Suprapubic skin (tissue), 4 donors: ENCODE data around the gene TRIM66. TPM values are rescaled to one million over a fixed set of nuclear protein-coding genes. Genes with fewer than 3 reads are reported as not detected.

ENCODE experiments used
- DNase-seq, 2 donors: peaks; one replicate each; pipeline ENCODE4 v3.0.0-alpha.2; 2019; ENCODE audit warnings: low spot score in 2 of 2
- H3K27ac ChIP-seq: fragments of 200-600 bp; sonication (generic); one replicate; pipeline ENCODE4 v1.5.1; 2019
- H3K27me3 ChIP-seq: fragments of 200-600 bp; sonication (generic); one replicate; pipeline ENCODE4 v1.5.1; 2019
- H3K36me3 ChIP-seq: fragments of 200-600 bp; sonication (generic); one replicate; pipeline ENCODE4 v1.5.1; 2019
- H3K4me1 ChIP-seq: fragments of 200-600 bp; sonication (generic); one replicate; pipeline ENCODE4 v1.5.1; 2019
- H3K4me3 ChIP-seq: fragments of 200-600 bp; sonication (generic); one replicate; pipeline ENCODE4 v1.5.1; 2019; ENCODE audit warnings: mild to moderate bottlenecking
- H3K9me3 ChIP-seq: fragments of 200-600 bp; sonication (generic); one replicate; pipeline ENCODE4 v1.5.1; 2019
- EP300 ChIP-seq: sonication (generic); formaldehyde crosslinking; IDR thresholded peaks from one replicate; pipeline ENCODE4 v1.6.1; 2017; ENCODE audit warnings: antibody characterized with exemption
- POLR2A ChIP-seq, 2 donors: fragments of 450-650 bp; IDR thresholded peaks; one replicate each; pipeline ENCODE4 v1.6.1; 2017; ENCODE audit warnings: antibody characterized with exemption in 2 of 2, mild to moderate bottlenecking in 2 of 2, moderate library complexity in 2 of 2
- POLR2AphosphoS5 ChIP-seq, 3 donors: sonication (generic); formaldehyde crosslinking; IDR thresholded peaks; one replicate each; pipeline ENCODE4 v1.6.1; 2017; ENCODE audit warnings: antibody characterized with exemption in 3 of 3
- WGBS: methylation state at CpG from one replicate; pipeline ENCODE4 v1.1.5; 2018; 5-methylcytosine and 5-hydroxymethylcytosine counted together
- total RNA-seq, 4 donors: library from RNA; depleted of rRNA; stranded (reverse); fragments of >200 nt; gene quantifications; one replicate each; pipeline ENCODE4 v1.1.0, GENCODE V29; 2016
- TF ChIP-seq, protein P1 (sequence below), 2 donors: fragments of 200-600 bp in 1 of 2; fragments of 450-650 bp in 1 of 2; sonication (generic) in 1 of 2; IDR thresholded peaks; one replicate each; pipeline ENCODE4 v1.5.1; 2016 to 2019; ENCODE audit warnings: antibody characterized with exemption in 2 of 2, mild to moderate bottlenecking in 1 of 2, moderate library complexity in 1 of 2

TRIM66 gene
- total RNA-seq, 4 donors from 2014 or later, result 9.9 to 20.3 (median 11.7) TPM

DNA sequence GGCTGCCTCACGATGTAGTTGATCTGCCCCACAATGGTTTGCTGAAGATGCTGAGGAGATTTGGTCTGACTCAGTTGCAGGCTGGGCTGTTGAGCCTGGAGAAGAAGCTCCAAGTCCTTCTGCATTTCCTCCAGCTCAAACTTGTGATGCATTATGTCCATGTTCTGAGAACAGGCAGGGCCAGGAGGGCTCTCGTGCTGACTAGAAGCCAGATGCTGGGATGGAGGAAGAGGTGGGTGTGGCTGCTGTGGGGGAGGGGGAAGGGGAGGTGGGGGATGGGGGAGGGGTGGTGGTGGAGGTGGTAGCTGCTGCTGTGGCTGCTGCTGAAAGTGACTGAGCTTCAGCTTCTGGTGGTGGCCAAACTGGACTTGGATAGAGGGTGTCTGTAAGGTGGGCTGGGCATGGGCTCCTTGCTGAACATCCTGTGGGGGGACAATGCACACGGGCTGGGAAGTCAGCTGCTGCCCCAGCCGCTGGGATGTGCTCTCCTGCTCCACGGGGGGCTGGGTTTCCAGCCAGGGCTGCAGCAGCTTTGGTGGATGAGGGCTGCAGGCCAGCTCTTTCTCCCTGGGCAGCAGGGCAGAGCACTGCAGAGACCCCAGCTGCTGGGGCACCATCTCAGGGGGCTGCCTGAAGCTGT lies 42.1 kb downstream of the TRIM66 start:
- Histone ChIP-seq H3K4me3 (no peak overlapping the region), H3K36me3 (peaks cover 96% of the 10 kb centered on the region), H3K9me3 (no peaks in the 10 kb centered on the region), H3K27ac (no peak overlapping the region), H3K27me3 (no peaks in the 10 kb centered on the region), H3K4me1 (no peaks in the 10 kb centered on the region)
- TF ChIP-seq POLR2A (IDR thresholded peaks at IDR 0.05), result no peak
- no peak for TF ChIP-seq EP300
- TF ChIP-seq POLR2AphosphoS5 (IDR thresholded peaks at IDR 0.05), result no peak
- TF ChIP-seq, protein P1, sequence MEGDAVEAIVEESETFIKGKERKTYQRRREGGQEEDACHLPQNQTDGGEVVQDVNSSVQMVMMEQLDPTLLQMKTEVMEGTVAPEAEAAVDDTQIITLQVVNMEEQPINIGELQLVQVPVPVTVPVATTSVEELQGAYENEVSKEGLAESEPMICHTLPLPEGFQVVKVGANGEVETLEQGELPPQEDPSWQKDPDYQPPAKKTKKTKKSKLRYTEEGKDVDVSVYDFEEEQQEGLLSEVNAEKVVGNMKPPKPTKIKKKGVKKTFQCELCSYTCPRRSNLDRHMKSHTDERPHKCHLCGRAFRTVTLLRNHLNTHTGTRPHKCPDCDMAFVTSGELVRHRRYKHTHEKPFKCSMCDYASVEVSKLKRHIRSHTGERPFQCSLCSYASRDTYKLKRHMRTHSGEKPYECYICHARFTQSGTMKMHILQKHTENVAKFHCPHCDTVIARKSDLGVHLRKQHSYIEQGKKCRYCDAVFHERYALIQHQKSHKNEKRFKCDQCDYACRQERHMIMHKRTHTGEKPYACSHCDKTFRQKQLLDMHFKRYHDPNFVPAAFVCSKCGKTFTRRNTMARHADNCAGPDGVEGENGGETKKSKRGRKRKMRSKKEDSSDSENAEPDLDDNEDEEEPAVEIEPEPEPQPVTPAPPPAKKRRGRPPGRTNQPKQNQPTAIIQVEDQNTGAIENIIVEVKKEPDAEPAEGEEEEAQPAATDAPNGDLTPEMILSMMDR (IDR thresholded peaks at IDR 0.05), result no peak
- 58% methylated on average over 2 of the region's 5 CpGs for WGBS
- no peak for DNase-seq

DNA sequence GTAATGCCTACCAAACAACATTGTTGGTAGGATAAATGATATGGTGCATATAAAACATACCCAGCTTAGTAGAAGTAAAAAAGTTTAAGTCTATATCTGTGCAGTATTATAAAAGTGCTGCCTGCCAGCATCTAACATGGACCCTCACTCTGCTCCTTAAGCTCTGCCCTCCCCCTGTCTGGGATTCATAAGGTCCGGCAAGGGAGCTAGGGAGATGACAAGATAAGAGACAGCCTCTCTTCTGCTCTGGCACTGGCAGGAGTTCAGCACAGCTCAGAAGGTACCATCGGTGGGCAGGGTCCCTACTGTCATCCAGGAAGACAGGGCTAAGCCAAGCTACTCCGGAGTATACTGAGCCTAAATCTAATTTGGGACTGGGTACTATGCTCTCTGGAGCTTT lies 42.8 kb downstream of the TRIM66 start:
- H3K36me3 ChIP-seq, result peaks cover 96% of the 10 kb centered on the region
- H3K27me3 ChIP-seq, result no peaks in the 10 kb centered on the region
- H3K27ac ChIP-seq, result no peak overlapping the region
- H3K9me3 ChIP-seq, result no peaks in the 10 kb centered on the region
- DNase-seq, result no peak
- TF ChIP-seq, protein P1 (IDR thresholded peaks at IDR 0.05), result no peak
- TF ChIP-seq POLR2AphosphoS5 (IDR thresholded peaks at IDR 0.05), result no peak
- no peak for TF ChIP-seq EP300
- no peak for TF ChIP-seq POLR2A (IDR thresholded peaks at IDR 0.05)
- no peaks in the 10 kb centered on the region for H3K4me1 ChIP-seq
- H3K4me3 ChIP-seq, result no peak overlapping the region
- WGBS, result 86% methylated on average over 3 of the region's 3 CpGs

DNA sequence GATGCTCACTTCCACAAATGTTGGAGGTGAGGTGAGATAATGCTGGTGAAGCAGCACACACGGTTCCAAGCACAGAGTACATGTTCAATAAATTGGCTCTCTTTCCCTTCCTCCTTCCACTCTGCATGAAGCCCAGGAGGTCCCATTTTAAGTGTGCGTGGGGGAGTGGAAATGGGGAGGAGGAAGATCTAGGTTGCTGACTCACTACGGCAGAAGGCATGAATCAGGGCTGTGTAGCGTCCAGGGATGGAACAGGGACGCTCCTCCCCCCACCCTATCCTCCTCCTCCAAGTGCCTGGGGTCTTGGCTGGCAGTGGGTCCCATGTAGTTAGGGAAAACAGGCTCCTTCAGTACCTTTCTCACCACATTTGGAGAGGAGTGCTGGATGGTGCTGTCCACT lies 44.2 kb downstream of the TRIM66 start:
- H3K4me3 ChIP-seq, result no peak overlapping the region
- no peaks in the 10 kb centered on the region for H3K9me3 ChIP-seq
- no peak overlapping the region for H3K27ac ChIP-seq
- DNase-seq, result no peak
- no peaks in the 10 kb centered on the region for H3K27me3 ChIP-seq
- H3K36me3 ChIP-seq, result peaks cover 95% of the 10 kb centered on the region
- TF ChIP-seq EP300, result no peak
- TF ChIP-seq POLR2AphosphoS5 (IDR thresholded peaks at IDR 0.05), result no peak
- no peak for TF ChIP-seq POLR2A (IDR thresholded peaks at IDR 0.05)
- TF ChIP-seq, protein P1 (IDR thresholded peaks at IDR 0.05), result no peak
- 90% methylated on average over 5 of the region's 5 CpGs for WGBS
- H3K4me1 ChIP-seq, result no peaks in the 10 kb centered on the region

DNA sequence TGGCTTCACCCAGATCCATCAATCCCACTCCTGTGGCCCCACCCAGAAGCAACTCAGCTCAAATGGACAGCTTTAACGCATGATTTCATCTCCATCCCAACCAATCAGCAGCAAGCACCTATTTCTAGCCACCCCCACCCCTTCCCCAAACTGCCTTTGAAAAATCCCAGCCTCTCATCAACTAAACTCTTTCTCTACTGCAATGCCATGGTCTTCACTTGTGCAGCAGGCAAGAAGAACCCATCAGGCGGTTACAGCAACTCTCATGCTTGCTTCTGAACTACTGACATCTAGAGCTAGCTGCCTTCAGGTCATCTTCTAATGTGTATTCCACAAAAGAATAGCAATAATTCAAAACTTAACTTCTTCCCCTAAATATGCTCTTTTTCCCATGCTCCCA lies 46.3 kb downstream of the TRIM66 start:
- Histone ChIP-seq H3K27ac (no peak overlapping the region), H3K4me3 (no peak overlapping the region), H3K9me3 (no peaks in the 10 kb centered on the region), H3K4me1 (no peaks in the 10 kb centered on the region), H3K36me3 (peaks cover 74% of the 10 kb centered on the region), H3K27me3 (no peaks in the 10 kb centered on the region)
- 98% methylated on average over 2 of the region's 2 CpGs for WGBS
- no peak for DNase-seq
- no peak for TF ChIP-seq POLR2A (IDR thresholded peaks at IDR 0.05)
- no peak for TF ChIP-seq EP300
- TF ChIP-seq, protein P1 (IDR thresholded peaks at IDR 0.05), result no peak
- TF ChIP-seq POLR2AphosphoS5 (IDR thresholded peaks at IDR 0.05), result no peak

DNA sequence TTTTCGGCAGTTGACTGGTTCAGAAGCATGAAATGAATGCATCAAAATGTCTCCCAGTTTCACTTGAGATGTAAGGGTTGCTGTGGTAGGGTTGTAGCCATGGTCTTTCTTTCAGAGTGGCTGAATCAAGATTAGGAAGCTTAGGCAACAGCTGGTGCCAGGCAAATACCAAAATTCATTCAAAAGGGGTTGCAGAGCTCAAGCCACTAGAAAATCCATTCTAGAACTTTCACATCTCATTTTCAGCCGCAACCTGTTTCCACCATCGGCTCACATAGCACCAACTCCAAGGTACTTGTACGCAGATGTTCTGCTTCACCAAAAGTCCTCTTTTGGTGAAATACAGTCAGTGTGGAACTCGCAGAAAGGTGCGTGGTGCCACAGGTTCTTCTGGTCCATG lies 48.0 kb downstream of the TRIM66 start:
- no peaks in the 10 kb centered on the region for H3K27me3 ChIP-seq
- H3K4me3 ChIP-seq, result no peak overlapping the region
- H3K36me3 ChIP-seq, result peaks cover 60% of the 10 kb centered on the region
- WGBS, result 95% methylated on average over 6 of the region's 6 CpGs
- no peak for DNase-seq
- H3K9me3 ChIP-seq, result no peaks in the 10 kb centered on the region
- no peak overlapping the region for H3K27ac ChIP-seq
- H3K4me1 ChIP-seq, result no peaks in the 10 kb centered on the region
- TF ChIP-seq EP300 (no peak), POLR2AphosphoS5 (IDR thresholded peaks at IDR 0.05) (no peak), POLR2A (IDR thresholded peaks at IDR 0.05) (no peak)
- TF ChIP-seq, protein P1 (IDR thresholded peaks at IDR 0.05), result no peak
